ENCODE measurements around the gene PRR3. TPM values are rescaled to one million over a fixed set of nuclear protein-coding genes. Genes with fewer than 3 reads are reported as not detected.
A peak's percentile ranks its signal among the peaks of the same experiment; 100 is the strongest.

Gene PRR3
- total RNA-seq, 1 experiment from 2014 or later = 26.2 TPM

- CTCF ChIA-PET = interaction anchor here (1.0 to 9.4 kb wide), 3 partner anchors 13 to 98 kb away, joined by 3 to 116 read pairs (median 3); no protein-coding TSS in a partner anchor
- peak overlapping the region; percentile 91 for H3K4me3 Mint-ChIP-seq (ENCODE audit: unreplicated experiment)
- H3K4me1 Mint-ChIP-seq (ENCODE audit: insufficient read depth, unreplicated experiment) = peaks cover 16% of the 10 kb centered on the region
- peak overlapping the region; percentile 99 for H3K27ac Mint-ChIP-seq (ENCODE audit: low read depth, unreplicated experiment)
- BruUV-seq (replicated peaks) = no TSS peak
- intact Hi-C loops (cut with micrococcal nuclease) = loop anchor here (1.0 to 10.0 kb wide), 2 partner anchors 16 to 529 kb away; partner anchors contain the start of gene ABCF1
- H3K9me3 Mint-ChIP-seq (ENCODE audit: unreplicated experiment) = no peaks in the 10 kb centered on the region
- no peaks in the 10 kb centered on the region for H3K27me3 Mint-ChIP-seq (ENCODE audit: insufficient read depth, unreplicated experiment)
- no peak for TF ChIP-seq CTCF (IDR thresholded peaks at IDR 0.05; ENCODE audit: unreplicated experiment)
- H3K36me3 Mint-ChIP-seq (ENCODE audit: insufficient read depth, unreplicated experiment) = peaks cover 59% of the 10 kb centered on the region
- POLR2A ChIA-PET = interaction anchor here (1.1 to 5.7 kb wide), 12 partner anchors 10 to 166 kb away, joined by 3 to 125 read pairs (median 8); partner anchors contain the start of genes ABCF1, MRPS18B and PPP1R10
- peak; percentile 11 for DNase-seq (ENCODE audit: unreplicated experiment)
Measured at GRCh38 chr6:30555816-30556065, 1.4 kb upstream of the PRR3 start.

GRCh38 chr6:30556066-30556905 is 809 bp upstream of the PRR3 start, which contains the start of gene GNL1:
GNL1 (minus strand) TSS chr6:30556489; CDS start chr6:30556203, 286 bp downstream.
- H3K27me3 Mint-ChIP-seq (ENCODE audit: insufficient read depth, unreplicated experiment) = no peaks in the 10 kb centered on the region
- BruUV-seq (replicated peaks) = no TSS peak
- POLR2A ChIA-PET = interaction anchor here (0.6 to 5.7 kb wide), 24 partner anchors 10 to 1090 kb away, joined by 3 to 125 read pairs (median 5); partner anchors contain the start of genes ABCF1, C6orf136, MRPS18B and PPP1R10
- H3K4me3 Mint-ChIP-seq (ENCODE audit: unreplicated experiment) = peak within 1 kb of the TSS; percentile 91
- peak; percentile 94 for DNase-seq (ENCODE audit: unreplicated experiment)
- intact Hi-C loops (cut with micrococcal nuclease) = loop anchor here (1.0 to 10.0 kb wide), 2 partner anchors 15 to 529 kb away; partner anchors contain the start of gene ABCF1
- CTCF ChIA-PET = interaction anchor here (1.0 to 9.4 kb wide), 4 partner anchors 13 to 99 kb away, joined by 3 to 116 read pairs (median 4); no protein-coding TSS in a partner anchor
- peaks cover 57% of the 10 kb centered on the region for H3K36me3 Mint-ChIP-seq (ENCODE audit: insufficient read depth, unreplicated experiment)
- no peak for TF ChIP-seq CTCF (IDR thresholded peaks at IDR 0.05; ENCODE audit: unreplicated experiment)
- H3K9me3 Mint-ChIP-seq (ENCODE audit: unreplicated experiment) = no peaks in the 10 kb centered on the region
- H3K27ac Mint-ChIP-seq (ENCODE audit: low read depth, unreplicated experiment) = peak within 1 kb of the TSS; percentile 99
- peaks cover 16% of the 10 kb centered on the region for H3K4me1 Mint-ChIP-seq (ENCODE audit: insufficient read depth, unreplicated experiment)

GRCh38 chr6:30557683-30557981 is 537 bp downstream of the PRR3 start:
- POLR2A ChIA-PET = interaction anchor here (0.5 to 5.7 kb wide), 19 partner anchors 9 to 457 kb away, joined by 3 to 125 read pairs (median 5); partner anchors contain the start of genes ABCF1, C6orf136, MRPS18B and PPP1R10
- peak overlapping the region; percentile 91 for H3K4me3 Mint-ChIP-seq (ENCODE audit: unreplicated experiment)
- H3K27me3 Mint-ChIP-seq (ENCODE audit: insufficient read depth, unreplicated experiment) = no peaks in the 10 kb centered on the region
- no peaks in the 10 kb centered on the region for H3K9me3 Mint-ChIP-seq (ENCODE audit: unreplicated experiment)
- peaks cover 16% of the 10 kb centered on the region for H3K4me1 Mint-ChIP-seq (ENCODE audit: insufficient read depth, unreplicated experiment)
- peak overlapping the region; percentile 99 for H3K27ac Mint-ChIP-seq (ENCODE audit: low read depth, unreplicated experiment)
- peaks cover 55% of the 10 kb centered on the region for H3K36me3 Mint-ChIP-seq (ENCODE audit: insufficient read depth, unreplicated experiment)
- intact Hi-C loops (cut with micrococcal nuclease) = loop anchor here (10.0 kb wide), 1 partner anchor 527 kb away; no protein-coding TSS in a partner anchor
- no peak for DNase-seq (ENCODE audit: unreplicated experiment)
- no peak for TF ChIP-seq CTCF (IDR thresholded peaks at IDR 0.05; ENCODE audit: unreplicated experiment)
- TSS peak; percentile 51 for BruUV-seq (replicated peaks)
- CTCF ChIA-PET = interaction anchor here (1.7 to 9.4 kb wide), 2 partner anchors 13 to 15 kb away, joined by 4 to 116 read pairs; no protein-coding TSS in a partner anchor

GRCh38 chr6:30560930-30561329 is 3.8 kb downstream of the PRR3 start:
- H3K36me3 Mint-ChIP-seq (ENCODE audit: insufficient read depth, unreplicated experiment) = peaks cover 49% of the 10 kb centered on the region
- no peaks in the 10 kb centered on the region for H3K27me3 Mint-ChIP-seq (ENCODE audit: insufficient read depth, unreplicated experiment)
- H3K9me3 Mint-ChIP-seq (ENCODE audit: unreplicated experiment) = no peaks in the 10 kb centered on the region
- ChIA-PET POLR2A (interaction anchor here (1.0 kb wide), 1 partner anchor 9 kb away, joined by 9 read pairs; the partner anchor contains the start of gene ABCF1), CTCF (interaction anchor here (0.6 kb wide), 1 partner anchor 35 kb away, joined by 3 read pairs; no protein-coding TSS in a partner anchor)
- H3K4me1 Mint-ChIP-seq (ENCODE audit: insufficient read depth, unreplicated experiment) = peaks cover 18% of the 10 kb centered on the region
- H3K27ac Mint-ChIP-seq (ENCODE audit: low read depth, unreplicated experiment) = no peak overlapping the region
- no peak for TF ChIP-seq CTCF (IDR thresholded peaks at IDR 0.05; ENCODE audit: unreplicated experiment)
- intact Hi-C loops (cut with micrococcal nuclease) = no loop called here
- no peak for DNase-seq (ENCODE audit: unreplicated experiment)
- no TSS peak for BruUV-seq (replicated peaks)
- no peak overlapping the region for H3K4me3 Mint-ChIP-seq (ENCODE audit: unreplicated experiment)
